Suppressor macrophage treated with lipopolysaccharide for 1 hour (primary cell): ENCODE measurements around the gene SEC14L5.
"Not testable (repeated sequence)": the region's sequence is repeated elsewhere in the genome, so short reads cannot be mapped to it uniquely, and the experiment has no call there.

Experiments
- DNase-seq, 3 donors: peaks; one replicate each; pipeline ENCODE4 v3.0.0-alpha.2; 2020 to 2022

SEC14L5 gene

DNA sequence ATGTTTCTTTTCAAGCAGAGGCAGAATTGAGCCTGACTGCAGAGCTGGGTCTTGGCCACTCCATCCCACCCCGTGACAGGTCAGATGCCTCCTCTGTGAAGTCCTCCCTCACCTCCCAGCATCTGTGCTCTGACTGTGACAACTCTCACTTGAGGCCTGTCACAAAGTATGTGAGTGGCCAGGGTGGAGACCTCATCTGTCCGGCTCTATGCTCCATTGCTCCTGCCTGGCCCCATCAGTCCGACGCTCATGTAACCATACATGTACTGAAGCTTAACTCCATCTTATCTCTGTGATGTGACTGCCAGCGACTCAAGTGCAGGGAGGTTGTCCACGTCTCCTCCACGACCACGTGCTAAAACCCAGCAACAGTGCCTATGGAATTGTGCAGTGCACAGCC, 24.7 kb upstream of the SEC14L5 start:
- DNase-seq = no peak

- DNase-seq = no peak
Observed at GRCh38 chr16:4933871-4934395, 24.2 kb upstream of the SEC14L5 start.

GRCh38 chr16:4934591-4934990, 23.5 kb upstream of the SEC14L5 start:
- DNase-seq = no peak

DNA sequence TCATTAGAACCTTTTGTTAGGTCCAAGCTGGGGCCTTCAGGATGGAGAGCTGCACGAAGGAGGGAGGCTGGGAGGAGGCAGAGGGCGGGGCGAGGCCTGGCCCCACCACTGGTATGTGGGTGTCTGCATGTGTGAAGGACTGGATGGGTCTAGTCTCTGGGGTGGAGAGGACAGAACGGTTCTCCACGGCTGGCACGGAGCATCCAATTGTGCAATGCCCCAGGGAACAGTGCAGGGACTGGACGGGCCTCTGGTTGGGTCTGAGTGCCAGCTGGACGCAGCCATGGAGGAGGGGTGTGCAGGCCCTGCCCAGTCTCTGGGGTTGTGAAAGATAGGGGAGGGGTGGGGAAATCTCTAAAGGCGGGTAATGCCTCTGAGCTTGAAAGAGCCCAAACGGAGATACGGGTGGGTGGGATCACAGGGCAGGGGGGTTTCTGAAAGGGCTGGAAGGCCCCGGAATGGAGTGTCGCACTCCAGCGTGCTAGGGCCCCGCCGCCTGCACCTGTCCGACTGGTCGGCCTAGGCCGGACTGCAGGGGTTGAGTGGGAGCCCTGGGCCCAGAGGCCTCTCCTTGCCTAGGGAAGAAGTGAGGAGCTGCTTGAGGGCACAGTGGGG, 22.8 kb upstream of the SEC14L5 start:
- DNase-seq = no peak

DNA sequence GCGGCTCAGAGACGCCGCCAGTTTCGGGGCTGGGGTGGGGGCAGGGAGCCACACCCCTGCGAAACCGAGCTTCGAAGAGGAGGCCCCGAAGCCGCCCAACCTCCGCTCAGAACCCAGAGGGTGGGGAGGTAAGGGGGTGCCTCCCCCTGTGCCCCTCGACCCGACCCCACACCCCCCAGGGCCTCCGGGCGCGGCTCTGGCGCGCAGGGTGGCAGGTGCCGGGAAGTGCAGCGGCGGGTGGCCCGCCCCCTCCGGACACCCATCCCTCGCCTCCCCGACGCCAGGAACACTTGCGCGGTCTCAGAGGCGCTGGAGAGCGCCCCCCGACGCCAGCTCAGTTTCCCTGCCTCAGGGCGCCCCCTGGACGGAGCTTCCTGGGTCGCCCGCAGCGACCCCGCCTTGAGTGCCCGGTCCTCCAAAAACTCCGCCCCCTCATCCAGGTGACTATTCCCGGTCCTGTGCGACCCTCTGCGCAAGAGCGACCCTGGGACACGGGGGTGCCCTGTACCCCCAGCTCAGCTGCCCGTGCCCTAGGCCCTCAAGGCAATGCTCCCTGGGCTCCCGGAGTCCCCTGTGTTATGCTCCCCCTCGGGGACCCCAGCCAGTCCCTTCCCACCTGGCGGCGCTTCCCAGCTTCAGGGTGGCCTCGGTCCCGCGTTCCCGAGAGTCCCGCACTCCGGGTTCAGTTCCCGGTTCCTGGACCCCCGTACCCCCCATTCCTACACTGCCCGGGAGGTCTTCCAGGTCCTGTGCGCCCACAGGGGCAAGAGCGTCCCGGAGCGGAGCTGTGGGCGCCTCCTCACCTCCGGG, 21.7 kb upstream of the SEC14L5 start:
- DNase-seq = no peak

DNA sequence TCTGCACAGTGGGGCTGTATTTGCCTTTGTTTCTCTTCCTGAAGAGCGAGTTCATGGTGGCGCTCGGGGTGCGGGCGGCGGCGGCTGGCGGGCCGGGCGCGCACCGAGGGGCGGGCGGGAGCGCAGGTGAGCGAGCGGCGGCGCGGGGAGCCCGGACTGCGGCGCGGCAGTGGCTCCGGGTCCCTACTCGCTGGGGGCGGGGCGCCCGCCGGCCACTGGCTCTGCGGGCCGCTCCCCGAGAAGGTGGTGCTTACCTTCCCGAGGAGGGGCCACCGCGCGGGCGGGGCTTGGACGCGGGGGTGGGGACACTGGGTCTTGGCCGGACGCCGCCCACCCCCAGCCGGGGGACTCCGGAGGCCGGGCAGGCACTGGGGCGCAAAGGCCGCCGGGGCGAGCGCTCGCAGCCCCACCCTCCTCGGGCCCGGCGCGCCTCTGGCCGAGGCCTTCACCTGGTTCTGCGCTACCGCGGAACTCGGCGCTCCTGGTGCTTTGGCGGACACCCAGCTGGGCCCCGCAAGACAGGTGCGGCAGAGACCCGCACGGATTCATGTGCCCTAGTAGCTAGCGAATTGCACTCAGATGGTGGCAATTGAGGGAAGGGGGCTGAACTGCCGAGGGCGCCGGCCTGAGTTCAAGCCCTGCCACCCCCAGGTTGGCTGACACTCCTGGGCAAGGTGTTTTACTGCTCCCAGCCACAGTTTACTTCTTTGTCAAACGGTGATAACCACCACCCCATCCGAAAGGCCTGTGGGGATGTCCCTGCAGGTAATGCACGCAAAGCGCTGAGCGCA, 20.9 kb upstream of the SEC14L5 start, which contains the start of gene PPL:
Gene PPL, minus strand, starts transcription at position 158 of the 791 bp plus-strand sequence. Its CDS starts 103 bp downstream, at position 55.
- DNase-seq = peak in 1 of 3 donors; percentile 48

DNA sequence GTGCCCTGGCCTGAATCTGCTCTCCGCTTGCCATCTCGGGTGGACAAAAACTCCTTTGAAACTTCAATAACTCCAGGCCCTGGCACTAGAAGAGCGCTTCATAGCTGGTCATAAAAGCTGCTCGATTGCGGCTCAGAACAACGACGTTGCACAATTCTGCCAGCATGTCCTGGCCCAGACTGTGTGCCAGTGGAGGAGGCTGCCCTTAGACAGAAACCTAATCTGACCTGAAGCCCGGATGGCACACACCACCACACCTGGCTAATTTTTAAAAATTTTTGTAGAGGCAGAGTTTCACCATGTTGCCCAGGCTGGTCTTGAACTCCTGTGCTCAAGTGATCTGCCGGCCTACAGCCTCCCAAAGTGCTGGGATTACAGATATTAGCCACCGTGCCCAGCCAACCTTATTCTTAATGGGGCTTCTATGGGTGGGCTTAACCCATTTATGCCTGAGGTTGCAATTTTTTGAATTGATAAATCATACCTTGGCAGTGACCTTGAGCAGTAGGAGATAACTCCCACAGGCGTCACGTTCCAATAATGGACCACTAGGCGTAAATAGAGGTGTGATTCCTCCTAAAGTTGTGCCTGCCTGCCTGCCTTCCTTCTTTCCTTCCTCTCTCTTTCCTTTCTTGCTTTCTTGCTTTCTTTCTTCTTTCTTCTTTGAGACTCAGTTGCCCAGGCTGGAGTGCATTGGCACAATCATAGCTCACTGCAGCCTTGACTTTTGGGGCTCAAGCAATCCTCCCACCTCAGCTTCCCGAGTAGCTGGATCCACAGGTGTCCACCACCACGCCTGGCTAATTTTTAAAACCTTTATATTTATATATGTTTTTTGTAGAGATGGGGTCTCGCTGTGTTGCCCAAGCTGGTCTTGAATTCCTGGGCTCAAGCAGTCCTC, 20.1 kb upstream of the SEC14L5 start:
- DNase-seq = no peak

DNA sequence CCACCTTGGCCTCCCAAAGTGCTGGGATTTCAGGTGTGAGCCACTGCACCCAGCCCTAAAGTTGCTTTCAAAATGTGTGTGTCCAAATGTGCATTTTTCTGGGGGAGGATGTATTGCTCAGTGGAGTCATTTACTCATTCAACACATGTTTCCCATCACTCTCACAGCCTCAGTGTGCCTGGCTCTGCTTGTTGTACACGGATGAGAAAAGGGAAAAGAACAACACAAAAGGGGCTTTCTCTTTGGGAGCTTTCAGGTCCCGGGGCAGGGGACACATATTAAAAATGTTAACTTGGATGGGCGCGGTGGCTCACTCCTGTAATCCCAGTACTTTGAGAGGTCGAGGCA, 19.5 kb upstream of the SEC14L5 start:
- no peak for DNase-seq

- no peak for DNase-seq
Observed at GRCh38 chr16:4940719-4941118, 17.4 kb upstream of the SEC14L5 start.

GRCh38 chr16:4942481-4942880, 15.6 kb upstream of the SEC14L5 start:
- no peak for DNase-seq

DNA sequence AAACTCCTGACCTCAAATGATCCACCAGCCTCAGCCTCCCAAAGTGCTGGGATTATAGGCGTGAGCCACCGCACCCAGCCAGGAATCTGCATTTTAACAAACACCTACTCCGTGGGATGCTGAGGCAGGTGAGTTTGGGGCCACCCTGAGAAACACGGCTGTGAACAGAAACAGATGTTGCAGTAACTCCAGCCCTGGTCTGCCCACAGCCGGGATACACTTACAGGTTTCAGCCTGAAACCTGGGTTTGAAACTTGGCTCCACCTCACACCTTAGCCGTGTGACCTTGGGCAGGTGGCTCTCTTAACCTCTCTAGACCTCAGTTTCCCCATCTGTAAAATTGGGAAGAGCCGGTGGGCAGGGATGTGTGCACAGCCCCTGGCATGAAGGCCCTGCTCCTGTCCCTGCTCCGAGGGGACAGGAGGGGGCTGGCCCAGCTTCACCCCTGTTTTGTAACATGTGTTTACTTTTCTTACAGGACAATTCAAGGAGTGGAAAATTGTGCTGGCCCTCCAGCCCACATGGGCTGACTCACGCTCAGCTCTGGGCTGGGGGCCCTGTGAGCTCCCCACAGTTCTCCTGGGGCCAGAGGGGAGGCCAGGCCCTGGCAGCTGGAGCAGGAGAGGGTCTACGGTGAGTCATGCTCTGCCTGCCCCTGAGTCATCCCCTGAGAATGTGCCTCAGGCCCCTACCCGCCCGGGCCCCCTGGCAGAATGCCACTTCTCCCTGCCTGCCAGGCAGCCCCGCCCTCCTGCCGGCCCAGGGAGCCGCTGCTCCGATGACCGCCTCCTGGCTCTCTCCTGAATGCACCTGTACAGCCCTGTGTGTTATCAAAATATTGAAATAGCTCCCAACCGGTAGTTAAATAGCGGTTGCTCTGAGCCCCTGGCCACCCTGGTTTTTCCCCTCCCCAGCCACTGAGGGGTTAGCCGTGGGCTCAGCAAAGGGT, 13.5 kb upstream of the SEC14L5 start:
- DNase-seq = peak; percentile 71 to 85 (median 82)

DNA sequence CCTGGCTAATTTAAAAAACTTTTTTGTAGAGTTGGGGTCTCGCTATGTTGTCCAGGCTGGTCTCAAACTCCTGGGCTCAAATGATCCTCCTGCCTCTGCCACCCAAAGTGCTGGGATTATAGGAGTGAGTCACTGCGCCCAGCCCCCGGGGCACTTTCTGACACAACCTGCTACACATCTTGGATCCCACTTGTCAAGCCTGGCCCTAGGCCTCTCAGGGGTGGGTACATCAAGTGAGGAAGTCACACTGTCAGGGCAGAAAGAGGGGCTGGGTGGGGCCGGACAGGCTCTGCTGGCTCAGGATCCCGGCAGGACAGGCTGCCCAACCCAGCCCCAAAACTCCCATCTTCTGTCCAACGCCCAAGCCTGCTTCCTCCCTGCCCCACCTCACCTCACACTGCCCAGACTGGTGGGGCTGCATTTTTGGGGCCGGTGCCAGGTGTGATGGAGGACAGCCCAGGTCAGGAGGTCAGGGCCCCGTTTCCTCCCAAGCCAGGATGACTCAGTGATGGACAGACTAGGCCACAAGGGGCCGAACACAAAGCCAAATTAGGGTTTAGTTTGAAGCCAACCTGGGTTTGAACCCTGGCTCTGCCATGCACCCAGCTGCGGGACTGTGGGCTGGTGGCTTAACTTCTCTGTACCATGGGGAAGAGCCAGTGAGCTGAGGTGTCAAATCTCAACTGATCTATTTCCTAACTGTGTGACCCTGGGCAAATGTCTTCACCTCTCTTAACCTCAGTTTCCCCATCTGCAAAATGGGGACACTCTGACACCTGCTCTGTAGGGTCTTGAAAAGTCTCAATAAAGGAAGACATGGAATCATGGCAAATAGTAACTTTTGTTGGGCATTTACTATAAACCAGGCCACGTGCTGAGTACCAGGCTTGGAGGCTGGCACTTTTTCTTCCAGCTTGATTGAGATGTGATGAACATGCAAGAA, 12.3 kb upstream of the SEC14L5 start:
- DNase-seq = peak in 1 of 3 donors; percentile 19

DNA sequence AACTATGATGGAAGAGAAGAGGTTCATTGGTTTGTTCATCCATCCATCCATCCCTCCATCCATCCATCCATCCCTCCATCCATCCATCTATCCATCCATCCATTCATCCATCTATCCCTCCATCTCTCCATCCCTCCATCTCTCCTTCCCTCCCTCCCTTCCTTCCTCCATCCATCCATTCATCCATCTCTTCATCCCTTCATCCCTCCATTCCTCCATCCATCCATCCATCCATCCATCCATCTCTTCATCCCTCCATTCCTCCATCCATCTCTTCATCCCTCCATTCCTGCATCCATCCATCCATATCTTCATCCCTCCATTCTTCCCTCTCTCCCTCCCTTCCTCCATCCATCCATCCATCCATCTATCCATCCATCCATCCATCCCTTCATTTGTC, 11.2 kb upstream of the SEC14L5 start:
- no peak for DNase-seq

GRCh38 chr16:4947722-4948503, 10.2 kb upstream of the SEC14L5 start:
- peak; percentile 18 to 45 (median 39) for DNase-seq

GRCh38 chr16:4948903-4949766, 9.0 kb upstream of the SEC14L5 start:
- no peak for DNase-seq

GRCh38 chr16:4949986-4950385, 8.1 kb upstream of the SEC14L5 start:
- no peak for DNase-seq

- DNase-seq = not testable (repeated sequence)
Observed at GRCh38 chr16:4951583-4951982, 6.5 kb upstream of the SEC14L5 start.

DNA sequence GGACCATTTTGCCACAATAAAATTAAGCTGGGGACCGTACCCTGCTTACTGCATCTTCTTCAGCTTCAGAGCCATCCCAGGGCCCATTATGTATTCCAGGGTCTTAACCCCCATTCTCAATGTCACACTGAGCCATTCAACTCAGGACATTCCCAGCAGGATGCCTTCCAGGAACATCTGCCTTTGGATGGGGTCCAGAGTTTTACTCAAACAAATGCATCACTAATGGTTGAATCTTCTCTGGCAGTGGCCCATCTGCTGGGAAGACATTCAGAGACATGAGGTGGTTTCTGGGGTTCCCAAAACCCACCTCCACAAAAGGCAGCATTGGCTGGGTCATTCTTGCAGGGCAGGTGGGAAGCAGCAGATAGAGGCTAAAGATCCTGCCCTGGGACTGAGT, 3.4 kb upstream of the SEC14L5 start:
- DNase-seq = no peak
